ENCODE measurements around the gene TRIM29.

Gene TRIM29

DNA sequence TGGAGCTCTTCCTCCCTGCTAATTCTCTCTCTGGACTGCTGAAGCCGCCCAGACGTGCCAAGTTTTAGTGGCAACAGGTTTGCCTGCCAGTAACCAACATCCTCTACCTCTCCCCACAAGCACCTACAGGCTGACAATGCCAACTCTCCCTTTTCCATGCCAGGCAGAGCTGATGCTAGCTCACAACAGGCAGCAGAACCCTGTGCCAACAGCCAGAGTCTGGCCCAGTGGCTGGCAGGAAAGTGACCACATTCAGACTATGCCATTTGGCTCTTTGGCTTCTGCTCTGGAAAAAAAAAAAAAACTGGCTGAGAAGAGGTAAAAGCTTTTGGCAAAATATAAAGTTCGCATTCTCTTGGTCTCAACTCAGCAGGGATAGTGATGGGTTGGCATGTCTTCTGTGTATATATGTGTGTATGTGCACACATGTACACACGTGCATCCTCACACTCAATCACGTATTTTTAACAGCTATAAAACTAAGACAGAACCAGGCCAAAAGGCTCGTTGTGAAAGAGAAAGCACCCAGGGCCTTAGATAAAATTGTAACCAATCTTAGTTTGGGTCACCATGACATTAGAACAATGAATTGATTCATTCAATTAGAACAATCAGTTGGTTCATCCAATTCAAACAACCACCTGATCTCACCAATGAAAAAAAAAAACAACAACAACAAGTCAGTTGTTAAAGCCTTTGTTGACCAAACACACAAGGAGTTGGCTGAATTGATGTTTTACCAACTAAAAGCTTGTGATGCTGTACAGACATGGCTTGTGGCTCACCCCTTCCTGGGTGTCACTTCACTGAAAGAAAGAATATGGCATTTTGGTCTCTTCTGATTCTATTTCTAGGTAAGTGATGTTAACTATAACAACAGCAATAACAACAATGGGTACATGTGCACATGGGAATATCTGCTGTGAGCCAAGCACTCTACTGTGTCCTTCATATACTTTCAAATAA, 48.6 kb downstream of the TRIM29 start:
- no peak for DNase-seq

DNA sequence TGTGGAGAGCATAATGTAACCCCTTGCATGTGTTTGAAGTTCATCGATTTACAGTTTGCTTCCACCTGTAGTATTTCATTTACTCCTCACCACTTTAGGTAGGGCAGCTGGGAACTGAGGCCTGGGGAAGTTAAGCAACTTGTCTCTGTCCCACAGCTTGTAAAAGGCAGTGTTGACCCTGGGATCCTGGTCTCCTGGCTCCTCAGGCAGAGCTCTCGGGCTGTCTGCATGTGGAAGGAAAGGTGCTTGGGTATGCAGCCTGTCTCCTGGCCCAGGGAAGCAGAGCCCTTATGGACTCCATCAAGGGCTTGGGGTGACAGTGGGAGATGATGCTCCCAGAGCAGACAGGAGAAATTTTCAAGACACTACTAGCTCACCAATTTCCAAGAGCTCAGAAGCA, 49.9 kb downstream of the TRIM29 start:
- no peak for DNase-seq

- no peak for DNase-seq
Observed at GRCh38 chr11:120086651-120087050, 51.3 kb downstream of the TRIM29 start.

GRCh38 chr11:120079750-120080610, 57.9 kb downstream of the TRIM29 start:
- no peak for DNase-seq

DNA sequence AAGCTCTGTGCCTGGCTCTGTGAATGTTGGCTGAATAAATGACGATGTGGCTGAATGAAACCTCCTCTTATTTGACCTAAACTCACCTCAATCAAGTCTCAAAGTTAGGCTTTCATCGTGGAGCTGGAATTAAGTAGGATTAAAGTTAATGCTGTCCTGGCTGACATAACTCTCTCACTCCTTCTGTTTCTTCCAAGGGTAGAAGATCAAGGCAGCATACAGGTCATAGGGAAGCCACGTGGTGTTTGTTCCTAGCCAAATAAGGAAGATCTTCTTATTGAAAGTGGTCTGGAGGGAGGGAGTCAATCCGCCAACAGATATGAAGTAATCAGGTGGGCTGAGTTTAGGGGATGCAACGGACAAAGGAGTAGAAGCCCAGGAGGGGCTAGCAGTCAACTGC, 59.5 kb downstream of the TRIM29 start:
- DNase-seq, result no peak

GRCh38 chr11:120074076-120074475, 63.8 kb downstream of the TRIM29 start:
- DNase-seq, result no peak

DNA sequence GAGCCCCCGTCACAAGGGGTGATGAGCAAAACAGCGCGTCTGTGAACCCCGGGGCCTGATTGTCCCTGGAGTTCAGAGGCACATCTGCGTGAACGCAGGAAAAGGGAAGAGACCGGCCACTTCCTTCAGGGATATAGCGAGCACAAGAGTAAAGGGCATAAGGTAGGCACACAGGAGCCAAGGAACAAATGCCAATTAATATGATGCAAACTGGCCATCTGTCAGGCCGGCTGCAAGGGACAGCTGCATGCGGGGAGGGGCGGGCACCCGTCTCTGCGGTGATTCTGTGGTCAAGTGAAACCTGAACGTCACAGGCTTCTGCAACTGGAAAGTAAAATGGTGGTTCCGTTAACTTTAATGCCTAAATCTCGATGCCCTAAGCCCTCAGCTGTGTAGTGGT, 64.7 kb downstream of the TRIM29 start:
- DNase-seq, result no peak

DNA sequence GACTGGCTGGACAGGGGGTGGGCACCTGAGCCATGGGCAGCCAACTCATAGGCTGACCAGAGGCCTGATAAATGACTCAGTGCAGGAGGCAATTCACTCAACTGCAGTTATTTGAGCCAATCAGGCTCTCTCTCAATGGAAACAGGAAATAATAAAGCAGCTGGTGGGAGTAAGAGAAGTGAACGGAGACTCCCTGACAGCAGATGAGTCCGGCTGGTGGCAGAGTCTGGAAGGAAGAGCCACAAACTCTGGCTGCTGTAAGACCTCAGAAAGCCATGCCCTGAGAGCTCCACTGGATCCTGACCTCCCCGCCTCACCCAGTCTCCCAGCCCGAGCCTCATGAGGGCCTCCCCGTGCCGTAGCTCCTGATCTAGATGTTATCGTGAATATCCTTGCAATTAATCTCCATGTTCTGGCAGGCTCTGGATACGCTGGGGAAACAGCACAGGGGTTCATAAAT, 69.8 kb downstream of the TRIM29 start:
- DNase-seq, result no peak

GRCh38 chr11:120067438-120068113, 70.3 kb downstream of the TRIM29 start:
- no peak for DNase-seq

DNA sequence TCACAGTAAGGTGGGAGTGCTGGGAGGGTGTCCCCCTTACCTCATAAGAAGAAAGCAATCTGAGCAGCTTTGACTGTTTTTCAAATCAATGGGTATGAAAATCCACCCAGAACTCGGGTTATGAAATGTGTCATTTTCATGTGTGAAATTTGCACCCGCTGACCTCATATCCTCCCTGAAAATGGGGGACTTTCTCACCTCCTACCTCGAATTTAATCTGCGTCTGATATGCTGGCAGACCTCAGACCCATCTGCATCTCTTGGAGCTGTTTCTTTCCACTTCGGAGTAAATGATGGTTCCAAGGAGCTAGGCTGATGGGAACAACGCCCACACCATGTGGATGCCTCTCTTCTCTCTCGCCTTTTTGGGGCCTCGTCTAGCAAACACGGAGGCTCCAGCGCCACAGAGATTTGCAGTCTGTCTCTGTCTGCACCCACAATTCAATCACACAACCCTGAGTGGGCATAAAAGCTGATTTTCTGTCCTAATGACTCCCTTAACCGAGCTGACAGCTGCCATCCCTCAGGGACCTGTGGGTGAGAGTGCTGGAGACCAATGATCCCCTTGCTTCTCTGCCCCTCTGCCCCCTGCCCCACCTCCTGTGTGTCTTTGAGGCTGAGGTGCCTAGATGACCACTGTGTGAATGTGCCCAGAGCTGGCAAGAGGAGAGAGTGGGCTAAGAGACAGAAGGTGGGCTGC, 71.0 kb downstream of the TRIM29 start:
- no peak for DNase-seq

DNA sequence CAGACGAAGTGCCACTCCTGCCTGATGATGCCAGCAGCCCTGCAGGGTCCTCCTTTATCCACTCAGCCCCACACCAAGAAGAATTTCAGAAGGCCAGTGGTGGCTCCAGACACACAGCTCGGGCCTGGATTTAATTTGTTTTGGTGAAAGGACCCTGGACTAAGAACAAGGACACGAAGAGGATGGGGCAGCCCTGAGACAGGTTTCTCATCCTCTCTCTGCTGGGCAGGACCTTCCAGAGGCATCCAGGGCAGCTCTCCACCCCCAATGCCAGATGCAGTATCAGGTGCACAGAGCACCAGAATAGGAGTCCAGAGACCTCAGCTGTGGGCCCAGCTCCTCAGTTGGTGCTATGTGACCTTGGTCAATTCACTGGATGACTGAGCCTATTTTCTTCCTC, 72.0 kb downstream of the TRIM29 start:
- DNase-seq, result no peak

DNA sequence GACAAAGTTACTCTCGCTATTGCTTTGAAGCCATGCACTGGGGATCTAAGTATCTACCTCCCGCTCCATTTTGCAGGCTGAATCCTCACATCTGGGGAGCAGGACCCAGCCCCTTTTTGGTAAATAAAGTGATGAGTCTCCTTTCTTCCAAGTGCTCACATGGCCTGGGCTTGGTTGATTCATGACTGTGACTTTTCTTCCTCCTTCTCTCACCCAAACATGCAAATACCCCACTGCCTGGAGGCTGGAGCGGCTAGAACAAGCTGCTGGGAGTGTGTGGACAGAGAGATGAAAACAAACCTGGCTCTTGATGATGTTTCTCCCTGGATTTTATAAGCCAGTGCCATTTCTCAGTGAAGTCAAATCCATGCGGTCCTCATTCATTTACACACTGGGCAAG, 72.7 kb downstream of the TRIM29 start:
- DNase-seq, result no peak

GRCh38 chr11:120064341-120064740, 73.6 kb downstream of the TRIM29 start:
- no peak for DNase-seq

DNA sequence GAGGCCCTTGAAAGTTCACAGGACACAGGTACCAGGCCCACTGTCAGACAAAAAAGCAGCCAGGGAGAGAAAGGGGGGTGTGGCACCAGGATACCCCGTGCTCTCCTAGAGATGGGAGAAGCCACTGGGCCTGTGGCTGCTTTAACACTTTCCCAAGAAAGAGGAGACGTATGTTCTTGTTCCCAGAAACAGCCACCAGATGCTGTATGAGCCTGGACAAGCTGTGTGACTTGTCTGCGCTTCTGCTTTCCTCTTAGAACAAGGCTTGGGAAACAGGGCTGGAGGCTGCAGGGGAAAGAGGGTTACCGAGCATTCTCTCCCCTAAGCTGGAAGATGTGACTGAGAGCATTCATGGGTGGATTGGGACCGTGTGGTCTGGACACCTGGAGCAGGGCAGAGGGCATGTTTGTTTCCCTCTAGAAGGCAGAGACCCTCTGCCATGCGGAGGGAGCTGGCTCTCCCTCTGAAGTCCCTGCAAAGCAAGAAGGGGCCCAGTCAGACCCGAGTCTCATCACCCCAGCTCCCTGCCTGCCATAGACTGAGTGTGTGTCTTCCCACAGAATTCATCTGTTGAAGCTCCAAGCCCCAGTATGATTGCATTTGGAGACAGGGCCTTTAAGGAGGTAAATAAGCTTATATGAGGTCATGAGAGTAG, 74.1 kb downstream of the TRIM29 start:
- no peak for DNase-seq

DNA sequence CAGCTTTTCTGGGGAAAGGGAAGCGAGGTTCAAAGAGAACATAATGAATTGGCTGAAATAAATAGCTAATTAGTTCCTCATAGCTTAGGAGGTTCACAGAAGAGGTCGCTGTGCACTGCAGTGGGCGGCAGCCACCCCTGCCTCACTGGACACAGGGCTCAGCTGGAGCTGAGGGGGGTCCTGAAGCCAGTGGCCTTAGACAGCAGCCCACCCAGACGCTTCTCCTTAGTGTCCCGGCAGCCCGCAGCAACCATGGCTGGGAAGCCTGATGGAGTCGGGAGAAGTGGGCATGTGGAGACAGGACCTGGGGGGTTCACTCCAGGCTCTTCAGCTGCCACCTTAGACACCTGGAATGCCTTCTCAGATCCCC, 75.4 kb downstream of the TRIM29 start:
- DNase-seq, result no peak

- no peak for DNase-seq
Observed at GRCh38 chr11:120061761-120062560, 76.0 kb downstream of the TRIM29 start.
